ENCODE measurements around the gene RYR2. TPM values are rescaled to one million over a fixed set of nuclear protein-coding genes. Genes with fewer than 3 reads are reported as not detected.

RYR2 gene
- total RNA-seq, 1 experiment from 2014 or later, result 3.4 TPM

DNA sequence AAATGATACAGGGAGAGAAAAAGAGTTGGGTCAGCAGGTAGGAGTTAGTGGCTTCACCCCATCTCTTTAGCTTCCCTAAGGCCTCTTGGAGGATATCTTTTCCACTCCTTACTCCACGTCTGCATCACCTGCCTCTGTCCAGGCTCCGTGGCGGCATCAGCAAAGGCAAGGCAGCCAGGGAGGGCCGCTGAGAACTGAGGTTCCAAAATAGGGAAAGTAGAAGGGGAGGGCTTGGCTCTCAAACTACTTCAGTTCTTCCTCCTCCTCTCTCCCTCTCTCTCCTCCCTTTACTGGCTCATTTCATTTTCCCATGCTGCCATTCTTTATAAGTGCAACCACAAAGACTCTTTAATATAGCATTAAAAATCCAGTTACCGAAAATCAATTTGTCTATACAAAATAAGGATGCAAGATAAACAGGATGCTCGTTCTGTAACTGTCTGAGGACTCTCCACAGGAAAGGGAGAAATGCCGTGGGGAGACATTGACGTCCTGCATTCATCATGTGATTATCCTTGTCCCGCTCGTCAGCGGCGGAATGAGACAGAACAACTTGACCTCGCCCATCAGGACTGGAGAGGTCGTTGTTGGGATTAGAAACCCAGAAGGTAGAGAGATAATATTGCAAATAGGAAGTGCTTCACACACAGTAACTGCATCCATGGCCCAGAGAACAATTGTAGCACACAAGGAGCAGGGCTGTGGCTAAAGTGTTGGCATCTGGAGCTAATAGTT lies 34.7 kb upstream of the RYR2 start:
- no CpG with 5 or more reads among the region's 14 CpGs for WGBS (ENCODE audit: extremely low coverage, insufficient read length, low lambda C conversion rate)
- H3K36me3 Mint-ChIP-seq (ENCODE audit: insufficient read depth in 1 of 3, low read depth in 3 of 3), result peaks cover 0 to 4% (median 3%) of the 10 kb centered on the region in 3 experiments; a peak in 3 of 7 replicates
- Histone ChIP-seq H4K91ac (ENCODE audit: insufficient read length, low read depth, low read length) (no peak overlapping the region), H3K18ac (ENCODE audit: insufficient read length, low read depth, low read length) (no peak overlapping the region), H3K56ac (ENCODE audit: insufficient read length, low read depth, low read length) (no peak overlapping the region), H3K9me3 (ENCODE audit: control insufficient read depth, low read depth, low read length) (no peaks in the 10 kb centered on the region), H2BK120ac (ENCODE audit: low read depth, low read length, poor library complexity, severe bottlenecking) (no peak overlapping the region), H3K79me1 (ENCODE audit: insufficient read depth, low read depth, low read length, poor library complexity, severe bottlenecking) (no peaks in the 10 kb centered on the region), H2AFZ (ENCODE audit: low read length) (no peak overlapping the region), H2AK5ac (ENCODE audit: insufficient read length, low read length) (no peak overlapping the region), H3K14ac (ENCODE audit: insufficient read depth, low read length) (no peak overlapping the region), H3K4ac (ENCODE audit: low read depth, low read length) (no peak overlapping the region), H3K4me2 (ENCODE audit: insufficient read depth, insufficient read length, low read length) (no peak overlapping the region), H3K9ac (ENCODE audit: extremely low read depth, insufficient read length, low read length) (no peak overlapping the region), H2BK20ac (ENCODE audit: low read depth, low read length, poor library complexity, severe bottlenecking) (no peak overlapping the region), H3K23ac (ENCODE audit: insufficient read length, low read depth, low read length) (no peak overlapping the region), H3K23me2 (ENCODE audit: insufficient read length, low read depth, low read length, poor library complexity, severe bottlenecking) (no peaks in the 10 kb centered on the region), H3K27me3 (ENCODE audit: insufficient read depth, low read length) (no peaks in the 10 kb centered on the region), H3K27ac (ENCODE audit: insufficient read length, low read depth, low read length) (no peak overlapping the region), H2BK12ac (ENCODE audit: insufficient read length, low read depth, low read length) (no peak overlapping the region), H3K79me2 (ENCODE audit: insufficient read depth, low read length) (no peaks in the 10 kb centered on the region), H3K4me1 (ENCODE audit: insufficient read depth, low read length) (peaks cover 3% of the 10 kb centered on the region; the same call in 1 of the 2 replicates), H4K8ac (replicated peaks; ENCODE audit: insufficient read length, low read depth, low read length) (no peak overlapping the region), H2BK15ac (ENCODE audit: low read depth, low read length) (no peak overlapping the region), H2BK5ac (ENCODE audit: insufficient read length, low read length) (no peak overlapping the region), H4K20me1 (ENCODE audit: control insufficient read depth, insufficient read depth, insufficient read length) (no peaks in the 10 kb centered on the region), H4K5ac (ENCODE audit: insufficient read length, low read depth, low read length) (no peak overlapping the region), H3T11ph (ENCODE audit: low read length) (no peak overlapping the region)
- no peaks in the 10 kb centered on the region for H3K9me3 Mint-ChIP-seq
- TF ChIP-seq CTCF (conservative IDR thresholded peaks at IDR 0.05), result no peak
- peaks cover 26 to 36% of the 10 kb centered on the region in 2 experiments for H3K4me1 Mint-ChIP-seq
- no peak overlapping the region for H3K4me3 Mint-ChIP-seq
- H3K27ac Mint-ChIP-seq, result no peak overlapping the region
- no peaks in the 10 kb centered on the region for H3K27me3 Mint-ChIP-seq (ENCODE audit: low read depth)
- no peak for DNase-seq
